WTC11 (cell line): ENCODE measurements around the gene MAP3K5. TPM values are rescaled to one million over a fixed set of nuclear protein-coding genes. Genes with fewer than 3 reads are reported as not detected.

ENCODE experiments used
- ATAC-seq: fragments of 200-7000 bp; cut with Tn5 transposase; 2 replicates; pipeline ENCODE4 v1.10.0; 2021; ENCODE audit warnings: mild to moderate bottlenecking, moderate library complexity
- CTCF ChIA-PET: fragments of 300-600 bp; sonication (Branson Sonifier 250); formaldehyde crosslinking; loops from one replicate; lab custom pipeline; 2021; ENCODE audit warnings: antibody characterized with exemption; lab: Charles Lee
- POLR2A ChIA-PET: fragments of 350-600 bp; sonication (Branson Sonifier 250); formaldehyde crosslinking; loops from one replicate; lab custom pipeline; 2021; ENCODE audit warnings: antibody characterized with exemption; lab: Charles Lee
- DNase-seq: peaks from one replicate; pipeline ENCODE4 v3.0.0; 2021; ENCODE audit warnings: low spot score
- H3K27ac Mint-ChIP-seq: 2 replicates; pipeline ENCODE4 v1.8.0; 2021; ENCODE audit warnings: mixed read lengths
- H3K27me3 Mint-ChIP-seq: 2 replicates; pipeline ENCODE4 v1.8.0; 2021; ENCODE audit warnings: low read depth, mild to moderate bottlenecking, moderate library complexity, mixed read lengths
- H3K36me3 Mint-ChIP-seq: 2 replicates; pipeline ENCODE4 v1.8.0; 2021; ENCODE audit warnings: mixed read lengths
- H3K4me1 Mint-ChIP-seq: 2 replicates; pipeline ENCODE4 v1.8.0; 2022; ENCODE audit warnings: mixed read lengths
- H3K4me3 Mint-ChIP-seq: 2 replicates; pipeline ENCODE4 v1.8.0; 2021; ENCODE audit warnings: mild to moderate bottlenecking, moderate library complexity, mixed read lengths
- H3K9me3 Mint-ChIP-seq: 2 replicates; pipeline ENCODE4 v1.8.0; 2021; ENCODE audit warnings: mixed read lengths
- CREB1 ChIP-seq: sonication (generic); formaldehyde crosslinking; IDR thresholded peaks from 2 replicates; pipeline ENCODE4 v1.8.0; 2023; ENCODE audit warnings: mild to moderate bottlenecking, missing genetic modification reagents
- HMGA2 ChIP-seq: fragments of 250-450 bp; sonication (Bioruptor Pico); IDR thresholded peaks from 2 replicates; pipeline ENCODE4 v1.4.0; 2021; ENCODE audit warnings: mild to moderate bottlenecking, moderate library complexity
- IRF2 ChIP-seq: sonication (generic); formaldehyde crosslinking; IDR thresholded peaks from 2 replicates; pipeline ENCODE4 v1.8.0; 2022; ENCODE audit warnings: low read depth, missing genetic modification reagents, borderline replicate concordance
- JAZF1 ChIP-seq: fragments of 250-450 bp; sonication (Bioruptor Pico); IDR thresholded peaks from 2 replicates; pipeline ENCODE4 v1.9.0; 2021; ENCODE audit warnings: moderate library complexity, mild to moderate bottlenecking, inconsistent platforms
- MXD4 ChIP-seq: fragments of 250-450 bp; sonication (Bioruptor Pico); IDR thresholded peaks from 2 replicates; pipeline ENCODE4 v1.8.0; 2021; ENCODE audit warnings: mild to moderate bottlenecking, moderate library complexity, borderline replicate concordance
- NFATC4 ChIP-seq: fragments of 250-450 bp; sonication (Bioruptor Pico); IDR thresholded peaks from 2 replicates; pipeline ENCODE4 v1.9.0; 2021; ENCODE audit warnings: mild to moderate bottlenecking
- NR2C2 ChIP-seq: sonication (generic); formaldehyde crosslinking; IDR thresholded peaks from 2 replicates; pipeline ENCODE4 v1.8.0; 2022; ENCODE audit warnings: mild to moderate bottlenecking, missing genetic modification reagents
- SP1 ChIP-seq: sonication (generic); formaldehyde crosslinking; conservative IDR thresholded peaks from 2 replicates; pipeline ENCODE4 v1.8.1; 2022; ENCODE audit warnings: missing genetic modification reagents
- TEAD4 ChIP-seq: sonication (generic); formaldehyde crosslinking; IDR thresholded peaks from 2 replicates; pipeline ENCODE4 v1.8.0; 2022; ENCODE audit warnings: mild to moderate bottlenecking, missing genetic modification reagents
- TP53 ChIP-seq: sonication (generic); formaldehyde crosslinking; IDR thresholded peaks from 2 replicates; pipeline ENCODE4 v1.8.1; 2023; ENCODE audit warnings: mild to moderate bottlenecking, missing genetic modification reagents
- ZNF219 ChIP-seq: sonication (generic); formaldehyde crosslinking; IDR thresholded peaks from 2 replicates; pipeline ENCODE4 v1.8.0; 2023; ENCODE audit warnings: missing genetic modification reagents, mild to moderate bottlenecking, borderline replicate concordance
- ZNF317 ChIP-seq: sonication (generic); formaldehyde crosslinking; IDR thresholded peaks from 2 replicates; pipeline ENCODE4 v1.8.1; 2023; ENCODE audit warnings: low read depth, mild to moderate bottlenecking, moderate library complexity, missing genetic modification reagents, borderline replicate concordance
- ZNF423 ChIP-seq: fragments of 250-450 bp; sonication (Bioruptor Pico); IDR thresholded peaks from 2 replicates; pipeline ENCODE4 v2.1.2; 2022; ENCODE audit warnings: mild to moderate bottlenecking, moderate library complexity
- ZNF671 ChIP-seq: fragments of 250-450 bp; sonication (Bioruptor Pico); IDR thresholded peaks from 2 replicates; pipeline ENCODE4 v1.8.0; 2021; ENCODE audit warnings: mild to moderate bottlenecking
- total RNA-seq: library from RNA; stranded (reverse); gene quantifications from 3 replicates; pipeline ENCODE4 v1.2.3, GENCODE V29; 2021
- TF ChIP-seq, protein P1 (sequence below): sonication (generic); formaldehyde crosslinking; IDR thresholded peaks from 2 replicates; pipeline ENCODE4 v1.8.1; 2023; ENCODE audit warnings: mild to moderate bottlenecking, moderate library complexity, missing genetic modification reagents
- TF ChIP-seq, protein P2 (sequence below): sonication (generic); formaldehyde crosslinking; IDR thresholded peaks from 2 replicates; pipeline ENCODE4 v1.8.1; 2023; ENCODE audit warnings: mild to moderate bottlenecking, missing genetic modification reagents
- TF ChIP-seq, protein P3 (sequence below): sonication (generic); formaldehyde crosslinking; IDR thresholded peaks from 2 replicates; pipeline ENCODE4 v1.8.1; 2022; ENCODE audit warnings: mild to moderate bottlenecking, missing genetic modification reagents, moderate library complexity, borderline replicate concordance
- TF ChIP-seq, protein P4 (sequence below): sonication (generic); formaldehyde crosslinking; IDR thresholded peaks from 2 replicates; pipeline ENCODE4 v1.8.1; 2022; ENCODE audit warnings: low read depth, mild to moderate bottlenecking, moderate library complexity, missing genetic modification reagents, borderline replicate concordance
- TF ChIP-seq, protein P5 (sequence below): fragments of 200-600 bp; IDR thresholded peaks from 2 replicates; pipeline ENCODE4 v1.8.0; 2022; ENCODE audit warnings: antibody characterized with exemption
- TF ChIP-seq, protein P6 (sequence below): sonication (generic); formaldehyde crosslinking; IDR thresholded peaks from 2 replicates; pipeline ENCODE4 v1.8.0; 2022; ENCODE audit warnings: mild to moderate bottlenecking, missing genetic modification reagents

The MAP3K5 gene
- total RNA-seq, 1 experiment from 2014 or later: 1.6 TPM

DNA sequence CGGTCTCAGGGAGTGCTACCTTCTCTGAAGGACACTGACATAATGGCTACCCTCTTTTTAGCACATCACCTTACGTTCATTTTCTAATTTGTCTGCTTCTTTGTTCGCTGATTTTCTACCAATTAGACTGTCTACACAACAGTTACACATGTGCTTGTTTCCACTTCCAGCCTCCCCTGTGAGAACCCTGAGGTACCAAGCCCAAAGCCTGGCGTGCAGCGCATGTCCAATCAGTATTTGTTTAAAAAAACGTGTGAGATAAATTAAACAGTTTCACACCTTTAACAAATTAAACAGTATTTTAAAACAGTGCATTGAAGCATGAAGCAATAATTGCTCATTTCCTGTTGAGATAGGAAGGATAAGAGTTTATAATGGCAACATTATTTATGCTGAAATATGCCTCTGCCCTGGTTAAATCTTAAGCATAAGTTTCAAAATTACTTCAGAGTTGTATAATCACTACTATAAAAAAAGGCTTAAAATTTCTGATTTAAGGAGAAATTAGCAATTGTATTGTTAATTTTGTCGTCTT lies 88.9 kb downstream of the MAP3K5 start (continued):
- TF ChIP-seq, protein P1, sequence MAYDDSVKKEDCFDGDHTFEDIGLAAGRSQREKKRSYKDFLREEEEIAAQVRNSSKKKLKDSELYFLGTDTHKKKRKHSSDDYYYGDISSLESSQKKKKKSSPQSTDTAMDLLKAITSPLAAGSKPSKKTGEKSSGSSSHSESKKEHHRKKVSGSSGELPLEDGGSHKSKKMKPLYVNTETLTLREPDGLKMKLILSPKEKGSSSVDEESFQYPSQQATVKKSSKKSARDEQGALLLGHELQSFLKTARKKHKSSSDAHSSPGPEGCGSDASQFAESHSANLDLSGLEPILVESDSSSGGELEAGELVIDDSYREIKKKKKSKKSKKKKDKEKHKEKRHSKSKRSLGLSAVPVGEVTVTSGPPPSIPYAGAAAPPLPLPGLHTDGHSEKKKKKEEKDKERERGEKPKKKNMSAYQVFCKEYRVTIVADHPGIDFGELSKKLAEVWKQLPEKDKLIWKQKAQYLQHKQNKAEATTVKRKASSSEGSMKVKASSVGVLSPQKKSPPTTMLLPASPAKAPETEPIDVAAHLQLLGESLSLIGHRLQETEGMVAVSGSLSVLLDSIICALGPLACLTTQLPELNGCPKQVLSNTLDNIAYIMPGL (CRISPR knock-in tag): no peak
- TF ChIP-seq, protein P2, sequence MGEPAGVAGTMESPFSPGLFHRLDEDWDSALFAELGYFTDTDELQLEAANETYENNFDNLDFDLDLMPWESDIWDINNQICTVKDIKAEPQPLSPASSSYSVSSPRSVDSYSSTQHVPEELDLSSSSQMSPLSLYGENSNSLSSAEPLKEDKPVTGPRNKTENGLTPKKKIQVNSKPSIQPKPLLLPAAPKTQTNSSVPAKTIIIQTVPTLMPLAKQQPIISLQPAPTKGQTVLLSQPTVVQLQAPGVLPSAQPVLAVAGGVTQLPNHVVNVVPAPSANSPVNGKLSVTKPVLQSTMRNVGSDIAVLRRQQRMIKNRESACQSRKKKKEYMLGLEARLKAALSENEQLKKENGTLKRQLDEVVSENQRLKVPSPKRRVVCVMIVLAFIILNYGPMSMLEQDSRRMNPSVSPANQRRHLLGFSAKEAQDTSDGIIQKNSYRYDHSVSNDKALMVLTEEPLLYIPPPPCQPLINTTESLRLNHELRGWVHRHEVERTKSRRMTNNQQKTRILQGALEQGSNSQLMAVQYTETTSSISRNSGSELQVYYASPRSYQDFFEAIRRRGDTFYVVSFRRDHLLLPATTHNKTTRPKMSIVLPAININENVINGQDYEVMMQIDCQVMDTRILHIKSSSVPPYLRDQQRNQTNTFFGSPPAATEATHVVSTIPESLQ (CRISPR knock-in tag): no peak
- no peak for TF ChIP-seq JAZF1 (CRISPR knock-in tag)

DNA sequence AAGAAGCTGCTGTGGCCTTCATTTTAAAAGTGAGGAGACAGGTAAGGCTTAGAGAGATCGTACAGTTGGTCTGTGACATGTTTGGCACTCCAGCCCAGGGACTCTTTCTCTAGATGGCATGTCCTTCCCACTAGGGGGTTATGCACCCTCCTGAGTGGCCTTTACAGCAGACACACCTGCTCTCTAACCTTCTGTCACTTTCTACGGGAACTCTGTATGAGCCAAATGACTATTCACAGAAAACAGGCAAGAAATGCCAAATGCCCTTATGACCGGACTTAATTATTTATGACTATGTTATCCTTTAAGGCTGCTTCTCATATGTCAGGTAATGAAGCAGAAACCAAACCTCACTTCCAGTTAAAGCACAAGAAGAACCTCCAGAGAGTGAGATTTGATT lies 91.2 kb downstream of the MAP3K5 start:
- ATAC-seq: no peak
- no peak overlapping the region for H3K27ac Mint-ChIP-seq
- no peak overlapping the region for H3K4me3 Mint-ChIP-seq
- no peaks in the 10 kb centered on the region for H3K9me3 Mint-ChIP-seq
- no peaks in the 10 kb centered on the region for H3K36me3 Mint-ChIP-seq
- POLR2A ChIA-PET: no interaction called here
- no peak for TF ChIP-seq NFATC4 (CRISPR knock-in tag)
- no peak for TF ChIP-seq NR2C2
- no peak for TF ChIP-seq ZNF671 (CRISPR knock-in tag)
- no peak for TF ChIP-seq ZNF317 (CRISPR knock-in tag)
- no peak for TF ChIP-seq CREB1 (CRISPR knock-in tag)
- TF ChIP-seq TEAD4 (CRISPR knock-in tag): no peak
- TF ChIP-seq, protein P3, sequence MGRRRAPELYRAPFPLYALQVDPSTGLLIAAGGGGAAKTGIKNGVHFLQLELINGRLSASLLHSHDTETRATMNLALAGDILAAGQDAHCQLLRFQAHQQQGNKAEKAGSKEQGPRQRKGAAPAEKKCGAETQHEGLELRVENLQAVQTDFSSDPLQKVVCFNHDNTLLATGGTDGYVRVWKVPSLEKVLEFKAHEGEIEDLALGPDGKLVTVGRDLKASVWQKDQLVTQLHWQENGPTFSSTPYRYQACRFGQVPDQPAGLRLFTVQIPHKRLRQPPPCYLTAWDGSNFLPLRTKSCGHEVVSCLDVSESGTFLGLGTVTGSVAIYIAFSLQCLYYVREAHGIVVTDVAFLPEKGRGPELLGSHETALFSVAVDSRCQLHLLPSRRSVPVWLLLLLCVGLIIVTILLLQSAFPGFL: no peak
- no peak for TF ChIP-seq HMGA2 (CRISPR knock-in tag)
- TF ChIP-seq, protein P4, sequence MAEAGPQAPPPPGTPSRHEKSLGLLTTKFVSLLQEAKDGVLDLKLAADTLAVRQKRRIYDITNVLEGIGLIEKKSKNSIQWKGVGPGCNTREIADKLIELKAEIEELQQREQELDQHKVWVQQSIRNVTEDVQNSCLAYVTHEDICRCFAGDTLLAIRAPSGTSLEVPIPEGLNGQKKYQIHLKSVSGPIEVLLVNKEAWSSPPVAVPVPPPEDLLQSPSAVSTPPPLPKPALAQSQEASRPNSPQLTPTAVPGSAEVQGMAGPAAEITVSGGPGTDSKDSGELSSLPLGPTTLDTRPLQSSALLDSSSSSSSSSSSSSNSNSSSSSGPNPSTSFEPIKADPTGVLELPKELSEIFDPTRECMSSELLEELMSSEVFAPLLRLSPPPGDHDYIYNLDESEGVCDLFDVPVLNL (CRISPR knock-in tag): no peak
- TF ChIP-seq TP53 (CRISPR knock-in tag): no peak
- TF ChIP-seq, protein P1 (CRISPR knock-in tag): no peak
- TF ChIP-seq, protein P5, sequence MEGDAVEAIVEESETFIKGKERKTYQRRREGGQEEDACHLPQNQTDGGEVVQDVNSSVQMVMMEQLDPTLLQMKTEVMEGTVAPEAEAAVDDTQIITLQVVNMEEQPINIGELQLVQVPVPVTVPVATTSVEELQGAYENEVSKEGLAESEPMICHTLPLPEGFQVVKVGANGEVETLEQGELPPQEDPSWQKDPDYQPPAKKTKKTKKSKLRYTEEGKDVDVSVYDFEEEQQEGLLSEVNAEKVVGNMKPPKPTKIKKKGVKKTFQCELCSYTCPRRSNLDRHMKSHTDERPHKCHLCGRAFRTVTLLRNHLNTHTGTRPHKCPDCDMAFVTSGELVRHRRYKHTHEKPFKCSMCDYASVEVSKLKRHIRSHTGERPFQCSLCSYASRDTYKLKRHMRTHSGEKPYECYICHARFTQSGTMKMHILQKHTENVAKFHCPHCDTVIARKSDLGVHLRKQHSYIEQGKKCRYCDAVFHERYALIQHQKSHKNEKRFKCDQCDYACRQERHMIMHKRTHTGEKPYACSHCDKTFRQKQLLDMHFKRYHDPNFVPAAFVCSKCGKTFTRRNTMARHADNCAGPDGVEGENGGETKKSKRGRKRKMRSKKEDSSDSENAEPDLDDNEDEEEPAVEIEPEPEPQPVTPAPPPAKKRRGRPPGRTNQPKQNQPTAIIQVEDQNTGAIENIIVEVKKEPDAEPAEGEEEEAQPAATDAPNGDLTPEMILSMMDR: no peak
- no peak for TF ChIP-seq MXD4 (CRISPR knock-in tag)
- no peak for TF ChIP-seq ZNF219 (CRISPR knock-in tag)
- TF ChIP-seq IRF2 (CRISPR knock-in tag): no peak
- TF ChIP-seq ZNF423: no peak
- TF ChIP-seq, protein P6, sequence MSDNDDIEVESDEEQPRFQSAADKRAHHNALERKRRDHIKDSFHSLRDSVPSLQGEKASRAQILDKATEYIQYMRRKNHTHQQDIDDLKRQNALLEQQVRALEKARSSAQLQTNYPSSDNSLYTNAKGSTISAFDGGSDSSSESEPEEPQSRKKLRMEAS (CRISPR knock-in tag): no peak
- no peak for TF ChIP-seq SP1 (CRISPR knock-in tag)
- CTCF ChIA-PET: no interaction called here
- no peaks in the 10 kb centered on the region for H3K4me1 Mint-ChIP-seq
- H3K27me3 Mint-ChIP-seq: no peaks in the 10 kb centered on the region
- no peak for DNase-seq
